GM18520 (cell line): ENCODE results near the gene TMCC2.
"Not testable (repeated sequence)": the region's sequence is repeated elsewhere in the genome, so short reads cannot be mapped to it uniquely, and the experiment has no call there.

Source experiments
- ATAC-seq: cut with Tn5 transposase; IDR thresholded peaks from one replicate; pipeline ENCODE4 v1.9.1; 2021; ENCODE audit not compliant: unreplicated experiment

TMCC2 gene

GRCh38 chr1:205276689-205277065 is 48.9 kb downstream of the TMCC2 start:
- ATAC-seq, result no peak

GRCh38 chr1:205279986-205280385 is 52.2 kb downstream of the TMCC2 start:
- ATAC-seq, result no peak

GRCh38 chr1:205280666-205281395 is 53.1 kb downstream of the TMCC2 start:
- ATAC-seq, result not testable (repeated sequence)

- ATAC-seq, result no peak
Measured at GRCh38 chr1:205283270-205284147, 55.8 kb downstream of the TMCC2 start.

GRCh38 chr1:205284420-205285144 is 56.8 kb downstream of the TMCC2 start:
- no peak for ATAC-seq

- peak; percentile 43 for ATAC-seq
Measured at GRCh38 chr1:205285381-205286101, 57.8 kb downstream of the TMCC2 start.

- no peak for ATAC-seq
Measured at GRCh38 chr1:205286335-205286950, 58.7 kb downstream of the TMCC2 start.

- ATAC-seq, result no peak
Measured at GRCh38 chr1:205287076-205287475, 59.3 kb downstream of the TMCC2 start.

- peak; percentile 62 for ATAC-seq
Measured at GRCh38 chr1:205287767-205288559, 60.2 kb downstream of the TMCC2 start.

- ATAC-seq, result no peak
Measured at GRCh38 chr1:205291596-205291995, 63.9 kb downstream of the TMCC2 start.

GRCh38 chr1:205293350-205294074 is 65.8 kb downstream of the TMCC2 start:
- no peak for ATAC-seq

- ATAC-seq, result no peak
Measured at GRCh38 chr1:205294175-205294917, 66.6 kb downstream of the TMCC2 start.

GRCh38 chr1:205294934-205295333 is 67.2 kb downstream of the TMCC2 start:
- no peak for ATAC-seq

GRCh38 chr1:205296154-205296553 is 68.4 kb downstream of the TMCC2 start:
- no peak for ATAC-seq

GRCh38 chr1:205297546-205298177 is 69.9 kb downstream of the TMCC2 start:
- not testable (repeated sequence) for ATAC-seq

GRCh38 chr1:205298191-205298994 is 70.6 kb downstream of the TMCC2 start:
- no peak for ATAC-seq

GRCh38 chr1:205300149-205300548 is 72.4 kb downstream of the TMCC2 start:
- ATAC-seq, result no peak
